NCI-H2107 treated with DMSO at 0.1 percent for 48 hours (cell line): ENCODE data around the gene SRP9.

Experiments
- DNase-seq: peaks from one replicate; lab custom pipeline; 2025; ENCODE audit not compliant: unreplicated experiment; lab: John Stamatoyannopoulos, UW

SRP9 gene, protein sequence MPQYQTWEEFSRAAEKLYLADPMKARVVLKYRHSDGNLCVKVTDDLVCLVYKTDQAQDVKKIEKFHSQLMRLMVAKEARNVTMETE

DNA sequence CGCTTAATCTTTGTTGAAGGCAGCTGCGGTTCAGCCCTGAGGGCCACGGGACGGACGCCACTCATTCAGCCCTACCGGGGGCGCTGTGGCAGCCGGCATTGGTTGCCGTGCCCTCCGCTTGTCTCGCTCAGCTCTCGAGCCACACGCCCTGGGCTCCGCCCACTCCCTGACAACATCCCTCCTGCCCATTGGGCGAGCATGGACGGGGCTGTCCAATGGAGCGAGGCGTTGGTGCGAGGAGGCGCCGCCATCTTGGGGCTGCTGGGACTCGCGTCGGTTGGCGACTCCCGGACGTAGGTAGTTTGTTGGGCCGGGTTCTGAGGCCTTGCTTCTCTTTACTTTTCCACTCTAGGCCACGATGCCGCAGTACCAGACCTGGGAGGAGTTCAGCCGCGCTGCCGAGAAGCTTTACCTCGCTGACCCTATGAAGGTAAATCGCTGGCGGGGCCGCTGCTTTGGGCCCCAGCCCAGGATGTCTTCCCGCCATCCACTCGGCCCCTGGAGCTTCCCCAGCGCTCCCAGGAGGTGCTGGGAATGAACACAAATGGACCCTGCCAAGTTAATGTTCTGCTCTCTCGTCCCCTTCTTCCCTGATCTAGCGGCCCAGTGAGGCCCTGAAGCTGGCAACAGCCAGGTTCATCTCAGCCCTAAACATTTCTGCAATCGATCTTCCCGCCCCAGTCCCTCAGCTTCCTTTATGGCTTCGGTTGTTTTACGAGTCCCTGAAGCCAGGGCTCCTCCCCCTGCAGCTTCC, at the start of gene SRP9:
Gene SRP9, plus strand, starts transcription at position 244 of the 754 bp plus-strand sequence. Its CDS starts 115 bp downstream, at position 359.
- peak; percentile 98 for DNase-seq

DNA sequence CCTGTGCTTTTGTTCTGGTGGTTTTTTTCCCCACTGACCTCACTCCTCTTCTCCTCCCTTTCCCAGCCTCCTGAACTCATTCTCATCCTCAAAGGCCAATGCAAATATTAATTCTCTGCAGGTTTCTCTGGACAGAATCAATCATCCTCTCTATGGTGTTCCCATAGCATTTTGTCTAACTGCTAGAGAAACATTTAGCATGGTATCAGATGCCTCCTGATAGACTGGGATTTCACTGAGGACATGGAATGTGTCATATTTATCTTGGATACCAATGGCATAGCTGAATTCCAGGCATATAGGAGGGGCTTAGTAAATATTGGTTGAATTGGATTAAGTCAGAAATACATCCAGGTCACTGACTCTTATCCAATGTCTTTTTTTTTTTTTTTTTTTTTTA, 46.1 kb upstream of the SRP9 start:
- no peak for DNase-seq

DNA sequence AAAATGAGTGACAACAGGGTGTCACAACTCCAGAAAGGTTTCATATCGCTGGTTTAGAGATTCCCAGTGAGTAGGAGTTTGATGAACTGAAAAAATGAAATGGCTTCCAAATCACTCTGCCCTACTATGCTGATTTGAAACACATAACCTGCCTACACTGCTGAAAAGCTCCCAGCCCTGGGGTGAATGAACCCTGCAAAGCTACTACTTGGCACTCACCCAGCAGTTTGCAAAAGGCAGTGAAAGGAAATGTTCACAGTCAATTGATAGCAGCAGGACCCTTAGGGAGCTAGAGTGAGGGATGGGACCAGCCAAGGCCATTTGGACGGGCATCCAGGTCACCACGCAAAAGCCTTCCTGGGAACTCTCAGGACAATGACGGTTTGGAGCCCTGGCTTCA, 44.4 kb upstream of the SRP9 start:
- DNase-seq = no peak

DNA sequence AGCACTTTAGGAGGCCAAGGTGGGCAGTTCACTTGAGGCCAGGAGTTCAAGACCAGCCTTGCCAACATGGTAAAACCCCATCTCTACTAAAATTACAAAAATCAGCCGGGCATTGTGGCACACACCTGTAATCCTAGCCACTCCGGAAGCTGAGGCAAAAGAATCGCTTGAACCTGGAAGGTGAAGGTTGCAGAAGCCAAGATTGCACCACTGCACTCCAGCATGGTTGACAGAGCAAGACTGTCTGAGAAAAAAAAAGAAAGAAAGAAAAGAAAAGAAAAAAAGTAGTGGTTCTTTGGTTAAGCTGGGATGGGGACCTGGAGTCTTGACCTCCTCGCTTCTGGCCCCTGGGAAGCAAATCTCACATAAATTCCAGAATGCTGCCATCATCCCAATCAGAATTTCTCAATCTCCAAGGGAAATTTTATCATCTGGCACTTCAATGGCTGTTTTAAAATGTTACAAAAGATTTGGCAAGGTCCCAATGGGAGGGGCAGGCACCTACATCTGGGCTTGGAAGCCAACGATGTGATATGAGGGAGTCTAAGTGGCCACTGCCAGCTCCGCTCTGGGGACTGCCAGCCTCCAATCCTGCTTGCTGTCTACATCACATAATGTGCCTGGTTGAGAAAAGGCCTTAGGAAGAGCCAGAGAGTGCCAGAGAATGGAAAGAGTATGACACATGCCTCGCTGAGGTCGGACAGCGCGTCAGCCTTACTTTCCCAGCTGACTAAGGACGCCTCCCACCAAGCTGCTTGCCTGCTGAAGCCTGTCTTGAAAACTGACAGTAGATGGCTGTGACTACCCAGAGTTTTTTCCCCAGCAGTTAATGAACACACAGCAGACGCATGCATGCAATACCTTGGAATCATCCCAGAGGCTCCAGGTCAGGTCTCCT, 42.1 kb upstream of the SRP9 start:
- no peak for DNase-seq

DNA sequence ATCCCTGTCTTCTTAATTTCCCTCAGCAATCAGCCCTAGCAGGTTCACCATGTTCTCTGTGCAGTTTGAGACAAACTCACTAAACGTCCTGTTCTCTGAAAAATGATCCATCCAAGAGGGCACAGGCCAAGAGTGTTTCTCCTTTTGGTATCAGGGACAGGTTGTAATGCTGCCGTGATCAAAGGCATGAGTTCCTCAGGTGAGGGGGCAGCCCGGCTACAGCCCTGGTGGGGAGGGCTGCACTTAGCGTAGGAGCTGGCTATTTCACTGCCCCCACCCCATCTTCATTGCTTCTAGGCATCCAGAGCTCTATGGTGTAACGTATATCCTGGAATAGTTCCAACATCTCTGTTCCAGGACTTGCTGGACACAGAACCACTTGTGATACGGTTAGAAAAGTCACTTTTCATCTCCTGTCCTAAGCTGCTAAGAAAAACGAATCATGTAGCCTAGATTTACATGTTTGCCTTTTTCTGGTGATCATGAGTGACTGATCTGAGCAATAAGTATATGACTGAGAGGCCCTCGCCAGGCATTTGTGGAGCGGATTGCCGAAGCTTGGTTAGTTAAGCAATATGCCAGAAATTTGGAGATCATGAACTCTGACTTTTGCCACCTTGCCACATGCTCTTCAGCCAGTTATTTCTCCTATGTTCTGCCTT, 41.1 kb upstream of the SRP9 start:
- DNase-seq = no peak

DNA sequence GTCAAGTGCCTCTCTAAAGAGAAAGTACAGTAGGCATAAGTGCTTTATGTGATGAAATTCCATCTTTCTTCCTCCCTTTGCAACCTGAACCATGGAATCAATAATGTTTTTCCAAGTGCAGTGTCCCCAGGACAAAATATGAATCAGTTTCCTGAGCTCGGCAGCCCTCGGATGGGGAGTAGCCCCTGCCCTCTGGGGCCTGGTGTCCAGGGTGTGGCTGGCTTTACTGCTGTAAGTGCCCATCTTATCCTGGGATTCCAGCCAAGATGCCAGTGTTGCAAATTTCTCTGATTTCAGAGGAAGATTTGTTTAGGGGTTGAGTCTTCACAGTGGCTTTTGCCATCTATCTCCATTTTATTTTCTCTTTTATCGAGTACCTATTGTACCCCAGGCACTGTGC, 40.5 kb upstream of the SRP9 start:
- peak; percentile 30 for DNase-seq

DNA sequence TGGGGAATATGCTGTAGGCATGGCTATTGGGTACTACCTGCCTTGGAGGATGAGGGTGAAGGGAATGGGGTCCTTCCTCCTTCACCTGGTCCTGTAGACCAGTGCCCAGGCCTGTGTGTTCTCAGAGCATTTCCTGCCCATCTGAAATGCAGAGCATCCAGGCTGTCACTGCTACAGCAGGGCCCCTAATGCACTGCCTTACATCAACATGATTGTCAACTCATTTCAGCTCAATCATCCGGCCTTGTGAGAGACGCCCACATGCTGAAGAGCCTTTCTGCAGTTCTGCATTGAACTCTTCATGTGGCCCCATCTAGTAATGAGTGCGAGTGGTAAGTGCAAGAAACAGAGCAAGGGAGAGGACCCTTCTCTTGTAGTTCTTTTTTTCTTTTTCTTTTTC, 39.8 kb upstream of the SRP9 start:
- DNase-seq = no peak

DNA sequence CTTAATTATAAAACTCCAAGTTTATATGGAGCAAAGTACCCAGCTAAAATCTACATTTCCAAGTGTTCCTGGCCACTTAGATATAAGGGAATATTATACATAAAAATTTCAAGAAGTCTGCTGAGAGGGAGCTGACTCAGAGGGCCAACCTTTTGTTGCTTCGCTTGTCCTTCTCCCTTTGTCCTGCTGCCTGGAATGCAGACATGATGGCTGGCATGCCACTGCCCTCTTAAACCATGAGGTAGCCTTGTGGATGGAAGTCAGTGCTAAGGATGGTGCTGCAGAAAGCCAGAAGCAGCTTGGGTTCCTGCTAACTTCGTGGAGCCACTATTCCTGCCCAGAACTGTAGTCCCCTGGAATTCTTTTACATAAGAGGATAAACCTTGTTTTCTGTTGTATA, 38.9 kb upstream of the SRP9 start:
- no peak for DNase-seq

DNA sequence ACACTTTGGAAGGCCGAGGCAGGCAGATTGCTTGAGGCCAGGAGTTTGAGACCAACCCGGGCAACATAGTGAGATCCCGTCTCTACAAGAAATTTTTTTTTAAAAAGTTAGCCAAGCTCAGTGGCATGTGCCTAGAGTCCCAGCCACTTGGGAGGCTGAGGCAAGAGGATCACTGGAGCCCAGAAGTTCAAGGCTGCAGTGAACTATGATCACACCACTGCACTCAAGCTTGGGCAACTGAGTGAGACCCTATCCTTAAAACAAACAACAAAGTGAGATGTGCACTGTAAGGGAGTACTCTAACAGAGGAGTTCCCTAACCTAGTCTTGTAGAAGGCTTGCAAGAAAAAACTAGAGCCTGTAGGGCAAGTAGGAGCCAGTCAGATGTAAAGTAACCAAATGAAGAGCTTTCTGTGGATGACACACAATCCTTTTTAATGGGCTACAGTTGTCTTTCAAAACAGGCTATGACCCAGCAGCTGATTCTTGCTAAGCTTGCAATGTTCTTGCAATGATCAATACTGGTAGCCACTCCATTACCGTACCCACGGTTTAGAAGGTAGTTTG, 38.0 kb upstream of the SRP9 start:
- no peak for DNase-seq

DNA sequence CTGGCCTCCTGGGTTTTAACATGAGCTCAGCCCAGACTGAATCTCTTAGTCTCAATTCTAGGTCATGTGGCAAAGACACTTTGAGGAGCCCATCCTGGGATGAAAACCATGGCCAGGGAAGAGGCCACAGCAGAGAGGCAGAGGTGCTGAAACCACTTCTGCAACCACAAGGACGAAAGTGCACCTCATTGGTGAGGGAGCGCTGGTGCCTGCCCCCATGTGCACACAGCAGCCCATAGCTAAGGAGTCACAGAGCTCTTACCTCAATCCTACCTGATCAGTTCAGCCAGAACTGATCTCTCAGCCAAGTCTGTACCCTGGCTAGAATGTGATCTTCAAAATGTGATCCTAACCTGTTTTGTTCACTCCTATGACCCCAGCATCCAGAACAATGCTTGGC, 32.9 kb upstream of the SRP9 start:
- DNase-seq = no peak

DNA sequence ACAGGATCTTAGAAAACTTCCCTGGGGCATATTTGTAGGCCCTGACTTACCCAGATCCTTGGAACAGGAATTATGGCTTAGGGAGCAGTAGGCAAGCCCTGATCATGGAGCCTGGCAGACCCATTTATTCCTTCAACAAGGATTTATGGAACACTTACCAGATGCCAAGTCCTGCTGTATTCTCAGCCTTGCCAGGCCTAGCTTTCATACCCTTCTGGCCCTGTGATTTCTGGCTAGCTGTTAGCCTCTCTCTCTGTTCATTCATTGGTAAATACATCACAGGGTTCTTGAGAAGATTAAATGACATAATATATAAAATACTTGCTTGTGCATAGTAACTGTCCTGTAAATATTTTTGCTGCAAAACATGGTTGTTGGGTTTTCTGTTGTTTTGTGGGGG, 32.4 kb upstream of the SRP9 start:
- DNase-seq = no peak

DNA sequence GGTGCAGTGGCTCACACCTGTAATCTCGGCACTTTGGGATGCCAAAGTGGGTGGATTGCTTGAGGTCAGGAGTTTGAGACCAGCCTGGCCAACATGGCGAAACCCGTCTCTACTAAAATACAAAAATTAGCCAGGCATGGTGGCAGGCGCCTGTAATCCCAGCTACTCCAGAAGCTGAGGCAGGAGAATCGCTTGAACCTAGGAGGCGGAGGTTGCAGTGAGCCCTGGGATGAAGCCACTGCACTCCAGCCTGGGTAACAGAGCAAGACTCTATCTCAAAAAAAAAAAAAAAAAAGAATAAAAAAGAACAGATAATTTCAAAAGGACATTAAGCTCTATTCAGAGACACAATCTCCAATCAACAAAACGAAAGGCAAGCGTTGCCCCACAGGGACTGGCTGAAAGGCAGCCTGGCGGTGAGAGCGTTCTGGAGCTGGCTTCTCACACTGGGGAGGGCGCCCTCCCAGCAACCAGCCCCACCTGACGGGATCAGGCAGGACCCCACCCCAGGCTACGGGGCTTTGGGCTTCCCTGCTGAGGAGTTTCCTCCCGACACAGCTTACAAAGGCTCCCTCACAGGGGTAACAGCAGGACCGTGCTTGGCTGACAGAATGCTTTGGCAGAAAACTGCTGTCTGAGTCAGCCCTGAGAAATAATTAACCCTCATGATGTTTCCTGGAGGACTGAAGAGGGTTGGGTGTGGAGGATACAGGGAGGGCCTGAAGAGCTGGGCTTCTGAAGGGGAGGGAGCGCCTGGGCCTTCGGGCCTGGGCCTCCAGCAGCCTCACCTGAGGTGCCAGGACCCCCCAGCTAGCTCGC, 31.1 kb upstream of the SRP9 start:
- DNase-seq = peak; percentile 91

DNA sequence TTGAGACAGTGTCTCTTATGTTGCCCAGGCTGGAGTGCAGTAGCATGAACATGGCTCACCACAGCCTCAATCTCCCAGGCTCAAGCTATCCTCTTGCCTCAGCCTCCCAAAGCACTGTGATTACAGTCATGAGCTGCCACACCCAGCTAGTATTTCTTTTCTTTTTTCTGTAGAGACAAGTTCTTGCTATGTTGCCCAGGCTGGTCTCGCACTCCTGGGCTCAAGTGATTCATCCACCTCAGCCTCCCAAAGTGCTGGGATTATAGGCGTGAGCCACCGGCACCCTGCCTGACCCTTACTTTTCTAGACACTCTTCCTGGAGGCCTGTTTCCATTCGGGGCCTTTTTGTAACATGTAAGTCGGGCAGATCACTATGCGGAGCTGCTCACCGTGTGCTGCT, 30.1 kb upstream of the SRP9 start:
- no peak for DNase-seq

DNA sequence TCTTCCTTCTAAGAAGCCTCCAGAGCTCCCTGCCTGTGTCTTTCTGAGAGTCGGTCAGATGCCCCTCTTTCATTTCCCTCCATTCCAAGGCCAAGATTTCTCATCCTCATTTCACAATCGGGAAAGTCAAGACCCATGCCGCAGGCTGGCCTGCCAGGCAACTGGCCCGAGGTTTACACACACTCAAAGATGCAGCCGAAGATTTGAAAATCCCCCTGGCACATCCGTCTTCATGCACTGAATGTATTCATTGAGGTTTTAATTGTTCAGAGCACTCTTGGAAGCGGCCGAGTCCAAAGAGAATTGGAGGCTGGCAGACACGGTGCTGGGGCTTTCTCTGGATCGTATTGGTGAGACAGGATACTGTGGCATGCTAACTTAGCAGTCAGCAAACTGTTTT, 29.1 kb upstream of the SRP9 start:
- no peak for DNase-seq

DNA sequence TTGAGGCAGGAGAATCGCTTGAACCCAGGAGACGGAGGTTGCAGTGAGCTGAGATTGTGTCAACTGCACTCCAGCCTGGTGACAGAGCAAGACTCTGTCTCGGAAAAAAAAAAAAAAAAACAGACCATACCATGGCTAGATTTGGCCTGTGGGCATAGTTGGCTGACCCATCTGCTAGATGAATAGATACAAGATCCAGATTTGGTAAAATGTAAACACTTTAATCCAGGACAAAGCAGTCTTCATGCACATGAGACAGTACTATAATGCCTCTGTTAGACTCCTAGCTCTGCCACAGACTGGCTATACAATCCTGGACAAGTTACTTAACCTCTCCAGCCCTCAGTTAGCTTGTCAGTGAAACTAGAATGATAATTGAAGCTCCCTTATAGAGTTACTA, 27.9 kb upstream of the SRP9 start:
- DNase-seq = no peak

DNA sequence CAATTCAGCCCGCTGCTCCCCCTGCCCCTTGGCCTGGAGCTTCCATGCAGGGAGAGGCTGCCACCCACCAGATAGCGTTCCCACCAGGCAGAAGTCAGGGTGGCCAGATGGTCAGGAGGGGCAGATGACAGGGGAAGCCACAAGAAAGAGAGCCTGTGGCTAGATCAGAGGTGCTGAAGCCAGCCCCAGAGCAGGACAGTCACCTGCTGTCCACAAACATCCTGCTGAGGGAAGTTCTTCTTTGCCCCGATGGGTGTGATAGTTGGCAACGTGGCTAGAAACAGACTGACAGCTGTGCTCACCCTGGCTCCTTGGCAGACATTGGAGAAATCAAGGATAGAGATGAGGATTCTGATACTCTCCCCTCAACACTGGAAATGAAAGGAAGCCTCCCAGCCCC, 27.2 kb upstream of the SRP9 start:
- DNase-seq = no peak

DNA sequence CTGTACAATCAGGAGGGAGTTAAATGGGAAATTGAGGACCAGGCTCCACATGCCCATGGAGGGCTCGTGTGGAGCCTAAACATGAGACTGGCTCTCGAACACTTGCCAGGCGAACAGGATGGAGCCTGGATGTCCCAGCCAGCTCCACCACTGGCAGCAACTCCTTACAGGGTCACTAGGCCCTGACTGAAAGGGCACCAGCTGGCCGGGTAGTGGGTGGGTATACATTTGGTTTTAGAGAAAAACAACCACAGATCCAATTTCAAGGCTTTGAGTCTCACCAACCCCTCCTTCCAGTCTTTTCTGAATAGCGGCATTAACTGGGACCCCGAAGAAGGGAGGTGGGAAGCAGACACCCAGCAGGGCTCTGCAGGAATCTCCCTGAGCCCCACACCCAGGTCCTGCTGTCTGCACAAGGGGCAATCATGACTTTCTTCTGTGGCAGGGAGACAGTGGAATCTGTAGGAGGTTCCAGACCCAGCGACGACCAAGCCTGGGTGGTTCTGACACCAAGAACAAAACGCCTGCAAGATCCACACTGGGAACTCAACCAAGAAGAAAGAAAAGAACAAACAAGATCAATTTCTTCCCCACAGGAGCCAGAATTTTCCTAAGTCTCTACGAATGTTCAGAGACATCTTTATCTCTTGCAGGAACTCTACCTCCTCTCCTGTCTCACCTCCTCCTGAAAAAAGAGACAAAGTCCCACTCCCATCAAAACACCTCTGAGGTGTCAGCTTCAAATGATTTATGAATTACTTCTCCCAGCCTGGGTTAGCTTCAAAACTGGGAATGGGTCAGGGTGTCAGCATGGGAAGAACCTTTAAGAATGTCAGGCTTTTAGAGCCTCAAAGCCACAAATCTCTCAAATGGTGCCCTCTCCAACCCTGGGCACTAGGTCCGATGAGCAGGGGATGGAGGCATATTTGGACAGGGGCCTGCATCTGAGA, 26.5 kb upstream of the SRP9 start:
- no peak for DNase-seq

DNA sequence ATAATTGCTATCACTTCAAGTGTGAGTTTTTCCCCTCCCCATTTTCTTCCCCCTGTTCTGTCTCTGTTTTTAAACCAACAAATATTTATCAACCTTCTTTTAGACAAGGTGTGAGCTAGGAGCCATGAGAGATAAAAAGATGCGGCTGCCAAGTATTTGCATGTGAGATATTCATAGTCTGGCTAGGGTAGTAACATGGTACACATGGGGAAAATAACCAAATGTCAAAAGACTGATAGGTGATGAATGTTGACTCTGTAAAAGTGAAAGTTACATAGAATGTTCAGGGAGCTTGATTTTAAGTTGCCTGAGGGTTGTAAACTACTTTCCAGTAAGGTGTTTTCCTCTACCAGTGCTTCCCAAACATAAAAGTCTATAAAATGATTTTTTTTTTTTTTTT, 25.4 kb upstream of the SRP9 start:
- DNase-seq = no peak

DNA sequence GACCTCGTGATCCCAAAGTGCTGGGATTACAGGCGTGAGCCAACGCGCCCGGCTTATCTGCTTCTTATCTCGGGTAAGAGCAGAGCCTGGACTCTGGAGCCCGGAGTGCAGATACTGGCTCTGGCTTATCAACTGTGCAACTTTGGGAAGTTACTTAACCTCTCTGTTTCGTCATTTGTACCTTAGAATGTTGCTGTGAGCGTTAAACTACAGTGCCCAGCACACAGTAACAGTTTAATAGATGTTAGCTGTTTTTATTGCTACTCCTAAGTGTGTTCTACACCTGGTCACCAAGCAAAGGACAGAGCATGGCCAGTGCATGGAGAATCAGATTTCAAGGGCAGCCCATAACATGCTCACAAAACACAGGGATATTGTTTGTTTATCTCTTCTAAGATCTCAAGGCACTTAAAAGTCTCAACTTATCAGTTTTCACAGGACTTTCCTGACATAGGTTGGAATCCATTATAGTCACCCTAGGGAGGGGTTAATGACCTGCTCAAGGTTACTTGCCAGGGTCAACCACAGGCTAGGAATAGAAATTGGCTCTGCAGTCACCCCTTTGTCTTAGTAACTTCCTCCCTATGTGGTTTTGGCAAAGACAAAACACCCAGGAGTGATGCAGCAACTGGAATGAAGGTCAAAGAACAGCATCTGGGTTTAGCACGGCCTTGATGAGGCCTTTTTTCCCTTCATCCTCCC, 22.5 kb upstream of the SRP9 start:
- no peak for DNase-seq
